NOMO-1 treated with dmso at 0.1 percent for 144 hours (cell line): ENCODE data around the gene SSC4D.

Experiments used
- DNase-seq: peaks from one replicate; lab custom pipeline; 2025; ENCODE audit not compliant: unreplicated experiment; lab: John Stamatoyannopoulos, UW

The SSC4D gene

GRCh38 chr7:76356115-76356514, 53.4 kb downstream of the SSC4D start:
- no peak for DNase-seq

GRCh38 chr7:76354981-76355730, 54.3 kb downstream of the SSC4D start:
- no peak for DNase-seq

- no peak for DNase-seq
Measured at GRCh38 chr7:76354516-76354915, 55.0 kb downstream of the SSC4D start.

GRCh38 chr7:76353744-76354143, 55.8 kb downstream of the SSC4D start:
- no peak for DNase-seq

- no peak for DNase-seq
Measured at GRCh38 chr7:76352193-76352592, 57.3 kb downstream of the SSC4D start.

- no peak for DNase-seq
Measured at GRCh38 chr7:76351372-76351771, 58.1 kb downstream of the SSC4D start.

GRCh38 chr7:76349313-76349885, 60.1 kb downstream of the SSC4D start:
- DNase-seq = no peak

GRCh38 chr7:76347710-76348109, 61.8 kb downstream of the SSC4D start:
- no peak for DNase-seq

GRCh38 chr7:76346778-76347177, 62.7 kb downstream of the SSC4D start:
- no peak for DNase-seq

- no peak for DNase-seq
Measured at GRCh38 chr7:76346097-76346496, 63.4 kb downstream of the SSC4D start.

- DNase-seq = no peak
Measured at GRCh38 chr7:76343931-76344321, 65.6 kb downstream of the SSC4D start.

- no peak for DNase-seq
Measured at GRCh38 chr7:76343294-76343930, 66.1 kb downstream of the SSC4D start.

GRCh38 chr7:76342222-76342621, 67.3 kb downstream of the SSC4D start:
- no peak for DNase-seq

GRCh38 chr7:76340617-76341131, 68.8 kb downstream of the SSC4D start:
- no peak for DNase-seq
